ENCODE data around the gene CYP27A1.

Gene CYP27A1

DNA sequence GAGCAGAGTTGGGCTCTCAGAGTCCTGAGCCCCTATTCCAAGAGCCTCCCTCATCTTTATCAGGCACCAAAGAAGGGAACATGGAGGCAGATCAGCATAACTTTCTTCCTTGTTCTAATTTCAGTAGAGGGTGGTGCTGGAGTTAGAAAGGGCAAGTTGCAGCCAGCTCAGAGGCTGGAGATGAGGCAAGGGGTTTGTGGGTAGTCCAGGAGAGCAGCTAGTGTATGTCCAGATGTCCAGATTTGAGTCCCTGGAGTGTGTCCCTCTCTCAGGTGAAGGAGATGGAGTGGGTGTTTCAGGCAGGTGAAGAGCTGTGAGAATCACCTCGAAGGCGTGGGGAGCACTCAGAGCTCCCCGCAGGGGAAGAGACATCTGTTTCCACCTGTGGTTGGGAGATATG is 50.1 kb downstream of the CYP27A1 start:
- Histone ChIP-seq H2AFZ (ENCODE audit: low read depth, low read length, severe bottlenecking) (no peak overlapping the region), H3K9ac (ENCODE audit: low read length) (no peak overlapping the region), H3K4me2 (ENCODE audit: low read depth, low read length, poor library complexity, severe bottlenecking) (no peak overlapping the region), H3K27ac (ENCODE audit: low read depth, low read length) (no peak overlapping the region), H3K9me3 (ENCODE audit: insufficient read depth, low read length) (no peaks in the 10 kb centered on the region), H3K36me3 (ENCODE audit: low read length) (no peaks in the 10 kb centered on the region), H3K79me2 (ENCODE audit: insufficient read depth, low read length) (no peaks in the 10 kb centered on the region), H3K4me3 (ENCODE audit: insufficient read depth, low read length, poor library complexity, severe bottlenecking) (no peak overlapping the region), H3K9me2 (replicated peaks; ENCODE audit: insufficient read depth, low read length) (no peaks in the 10 kb centered on the region), H3K27me3 (ENCODE audit: low read length) (no peaks in the 10 kb centered on the region), H3F3A (ENCODE audit: insufficient read depth) (no peaks in the 10 kb centered on the region), H4K20me1 (ENCODE audit: low read depth, low read length) (no peaks in the 10 kb centered on the region)
- TF ChIP-seq, protein P1, sequence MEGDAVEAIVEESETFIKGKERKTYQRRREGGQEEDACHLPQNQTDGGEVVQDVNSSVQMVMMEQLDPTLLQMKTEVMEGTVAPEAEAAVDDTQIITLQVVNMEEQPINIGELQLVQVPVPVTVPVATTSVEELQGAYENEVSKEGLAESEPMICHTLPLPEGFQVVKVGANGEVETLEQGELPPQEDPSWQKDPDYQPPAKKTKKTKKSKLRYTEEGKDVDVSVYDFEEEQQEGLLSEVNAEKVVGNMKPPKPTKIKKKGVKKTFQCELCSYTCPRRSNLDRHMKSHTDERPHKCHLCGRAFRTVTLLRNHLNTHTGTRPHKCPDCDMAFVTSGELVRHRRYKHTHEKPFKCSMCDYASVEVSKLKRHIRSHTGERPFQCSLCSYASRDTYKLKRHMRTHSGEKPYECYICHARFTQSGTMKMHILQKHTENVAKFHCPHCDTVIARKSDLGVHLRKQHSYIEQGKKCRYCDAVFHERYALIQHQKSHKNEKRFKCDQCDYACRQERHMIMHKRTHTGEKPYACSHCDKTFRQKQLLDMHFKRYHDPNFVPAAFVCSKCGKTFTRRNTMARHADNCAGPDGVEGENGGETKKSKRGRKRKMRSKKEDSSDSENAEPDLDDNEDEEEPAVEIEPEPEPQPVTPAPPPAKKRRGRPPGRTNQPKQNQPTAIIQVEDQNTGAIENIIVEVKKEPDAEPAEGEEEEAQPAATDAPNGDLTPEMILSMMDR (IDR thresholded peaks at IDR 0.05; ENCODE audit: insufficient read depth, low read length, poor library complexity, severe bottlenecking), result no peak
- TF ChIP-seq EZH2phosphoT487 (conservative IDR thresholded peaks at IDR 0.05; ENCODE audit: low read length), result no peak

DNA sequence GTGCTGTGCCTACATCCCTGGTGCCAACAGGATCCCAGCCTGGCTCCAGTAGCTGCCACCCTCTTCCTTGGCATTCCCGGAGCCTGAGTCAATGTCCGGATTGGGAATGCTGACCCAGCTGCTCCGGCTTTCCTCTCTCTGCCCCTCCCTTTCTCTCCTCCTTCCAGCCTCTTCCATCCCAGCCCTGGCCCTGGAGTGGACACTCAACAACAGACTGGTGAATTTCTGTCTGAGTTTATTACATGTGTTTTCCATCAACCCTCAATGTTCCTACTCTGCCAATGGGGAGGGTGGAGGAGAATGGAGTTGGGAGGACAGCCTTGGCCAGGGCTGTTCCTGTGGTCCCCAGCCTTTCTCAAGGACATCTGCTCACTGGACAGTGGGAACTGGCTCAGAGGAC is 50.6 kb downstream of the CYP27A1 start:
- Histone ChIP-seq H3K4me2 (ENCODE audit: low read depth, low read length, poor library complexity, severe bottlenecking) (no peak overlapping the region), H3K9me2 (replicated peaks; ENCODE audit: insufficient read depth, low read length) (no peaks in the 10 kb centered on the region), H3K27ac (ENCODE audit: low read depth, low read length) (no peak overlapping the region), H2AFZ (ENCODE audit: low read depth, low read length, severe bottlenecking) (no peak overlapping the region), H3K9ac (ENCODE audit: low read length) (no peak overlapping the region), H3K79me2 (ENCODE audit: insufficient read depth, low read length) (no peaks in the 10 kb centered on the region), H3K4me3 (ENCODE audit: insufficient read depth, low read length, poor library complexity, severe bottlenecking) (no peak overlapping the region), H3F3A (ENCODE audit: insufficient read depth) (no peaks in the 10 kb centered on the region), H4K20me1 (ENCODE audit: low read depth, low read length) (no peaks in the 10 kb centered on the region), H3K9me3 (ENCODE audit: insufficient read depth, low read length) (no peaks in the 10 kb centered on the region), H3K27me3 (ENCODE audit: low read length) (no peaks in the 10 kb centered on the region), H3K36me3 (ENCODE audit: low read length) (no peaks in the 10 kb centered on the region)
- TF ChIP-seq, protein P1 (IDR thresholded peaks at IDR 0.05; ENCODE audit: insufficient read depth, low read length, poor library complexity, severe bottlenecking), result no peak
- TF ChIP-seq EZH2phosphoT487 (conservative IDR thresholded peaks at IDR 0.05; ENCODE audit: low read length), result no peak

DNA sequence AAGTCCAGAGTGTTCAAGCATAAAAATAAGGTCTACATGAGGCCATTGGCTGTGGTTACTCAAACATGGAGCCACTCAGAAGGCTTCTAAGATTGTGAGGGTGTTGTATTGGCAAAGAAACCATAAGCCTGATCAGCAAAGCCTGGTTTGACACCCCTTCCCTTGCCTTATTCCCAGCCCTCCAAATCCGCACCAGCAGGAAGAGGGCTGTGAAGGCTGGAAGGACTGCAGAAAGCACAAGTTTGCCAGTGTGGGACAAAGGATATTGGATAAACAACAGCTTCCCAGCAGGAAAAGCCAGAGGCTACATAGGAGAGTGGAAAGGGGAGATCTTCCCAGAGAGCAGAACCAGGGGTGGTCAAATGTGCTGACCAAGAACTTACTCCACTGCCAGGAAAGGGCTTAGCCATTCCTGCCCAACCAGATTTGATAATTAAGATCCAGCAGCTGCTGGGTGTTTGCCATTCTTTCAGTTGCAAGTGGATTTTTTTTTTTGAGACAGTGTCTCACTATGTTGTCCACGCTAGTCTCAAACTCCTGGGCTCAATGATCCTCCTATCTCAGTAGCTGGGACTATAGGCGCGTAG is 51.2 kb downstream of the CYP27A1 start:
- H3K9me2 ChIP-seq (replicated peaks; ENCODE audit: insufficient read depth, low read length), result no peaks in the 10 kb centered on the region
- H3K4me2 ChIP-seq (ENCODE audit: low read depth, low read length, poor library complexity, severe bottlenecking), result no peak overlapping the region
- H2AFZ ChIP-seq (ENCODE audit: low read depth, low read length, severe bottlenecking), result no peak overlapping the region
- H3K27ac ChIP-seq (ENCODE audit: low read depth, low read length), result no peak overlapping the region
- no peaks in the 10 kb centered on the region for H3K79me2 ChIP-seq (ENCODE audit: insufficient read depth, low read length)
- H3K9me3 ChIP-seq (ENCODE audit: insufficient read depth, low read length), result no peaks in the 10 kb centered on the region
- H3K27me3 ChIP-seq (ENCODE audit: low read length), result no peaks in the 10 kb centered on the region
- H4K20me1 ChIP-seq (ENCODE audit: low read depth, low read length), result no peaks in the 10 kb centered on the region
- H3F3A ChIP-seq (ENCODE audit: insufficient read depth), result no peaks in the 10 kb centered on the region
- TF ChIP-seq, protein P1 (IDR thresholded peaks at IDR 0.05; ENCODE audit: insufficient read depth, low read length, poor library complexity, severe bottlenecking), result no peak
- no peak for TF ChIP-seq EZH2phosphoT487 (conservative IDR thresholded peaks at IDR 0.05; ENCODE audit: low read length)
- no peak overlapping the region for H3K4me3 ChIP-seq (ENCODE audit: insufficient read depth, low read length, poor library complexity, severe bottlenecking)
- H3K9ac ChIP-seq (ENCODE audit: low read length), result no peak overlapping the region
- H3K36me3 ChIP-seq (ENCODE audit: low read length), result no peaks in the 10 kb centered on the region
